Trophoblast cell (in vitro differentiated cells and primary cell): ENCODE data around the gene RNF103.

Experiments used
- DNase-seq, 2 donors: peaks; one replicate each; pipeline ENCODE4 v3.0.0-alpha.2; 2016
- H2AFZ ChIP-seq: 2 replicates; pipeline ENCODE4 v1.6.1; 2013; ENCODE audit warnings: low read length, moderate library complexity, mild to moderate bottlenecking; ENCODE audit not compliant: insufficient read depth, poor library complexity
- H2AK5ac ChIP-seq: 2 replicates; pipeline ENCODE4 v1.6.1; 2013; ENCODE audit warnings: mild to moderate bottlenecking, low read length
- H2BK120ac ChIP-seq: 2 replicates; pipeline ENCODE4 v1.6.1; 2013; ENCODE audit warnings: low read length, mild to moderate bottlenecking, moderate library complexity; ENCODE audit not compliant: insufficient read depth, poor library complexity
- H2BK12ac ChIP-seq: 2 replicates; pipeline ENCODE4 v1.6.1; 2013; ENCODE audit warnings: mild to moderate bottlenecking, low read length, moderate library complexity
- H2BK5ac ChIP-seq: 2 replicates; pipeline ENCODE4 v1.6.1; 2013; ENCODE audit warnings: low read length, low read depth, moderate library complexity, mild to moderate bottlenecking; ENCODE audit not compliant: poor library complexity
- H3K14ac ChIP-seq: 2 replicates; pipeline ENCODE4 v1.6.1; 2013; ENCODE audit warnings: mild to moderate bottlenecking, low read length
- H3K18ac ChIP-seq: 2 replicates; pipeline ENCODE4 v1.6.1; 2013; ENCODE audit warnings: mild to moderate bottlenecking, low read length
- H3K23ac ChIP-seq: 2 replicates; pipeline ENCODE4 v1.6.1; 2013; ENCODE audit warnings: low read length
- H3K27ac ChIP-seq: 2 replicates; pipeline ENCODE4 v1.5.1; 2013; ENCODE audit warnings: low read depth, mild to moderate bottlenecking, inconsistent platforms, low read length, moderate library complexity
- H3K27me3 ChIP-seq: 2 replicates; pipeline ENCODE4 v1.6.1; 2013; ENCODE audit warnings: inconsistent platforms, mild to moderate bottlenecking, low read length, moderate library complexity; ENCODE audit not compliant: insufficient read depth
- H3K36me3 ChIP-seq, 2 experiments: 1 replicate in 1 of 2; 2 replicates in 1 of 2; pipeline ENCODE4 v1.6.1; 2013; ENCODE audit warnings: low read length in 2 of 2, mild to moderate bottlenecking in 2 of 2, moderate library complexity in 1 of 2; ENCODE audit not compliant: insufficient read depth in 2 of 2, control insufficient read depth in 1 of 2
- H3K4ac ChIP-seq: 2 replicates; pipeline ENCODE4 v1.6.1; 2013; ENCODE audit warnings: low read depth, mild to moderate bottlenecking, low read length, moderate library complexity
- H3K4me1 ChIP-seq, 2 experiments: 1 replicate in 1 of 2; 2 replicates in 1 of 2; pipeline ENCODE4 v1.6.1; 2013; ENCODE audit warnings: low read length in 2 of 2, mild to moderate bottlenecking in 2 of 2, moderate library complexity in 1 of 2; ENCODE audit not compliant: insufficient read depth in 2 of 2, control insufficient read depth in 1 of 2
- H3K4me2 ChIP-seq: 2 replicates; pipeline ENCODE4 v1.6.1; 2013; ENCODE audit warnings: inconsistent platforms, mild to moderate bottlenecking, low read length, moderate library complexity
- H3K4me3 ChIP-seq: 2 replicates; pipeline ENCODE4 v1.5.1; 2013; ENCODE audit warnings: mild to moderate bottlenecking, low read depth, low read length, inconsistent platforms
- H3K79me1 ChIP-seq: one replicate; pipeline ENCODE4 v1.6.1; 2013; ENCODE audit warnings: low read length
- H3K79me2 ChIP-seq: 2 replicates; pipeline ENCODE4 v1.6.1; 2013; ENCODE audit warnings: low read length, mild to moderate bottlenecking; ENCODE audit not compliant: control insufficient read depth, insufficient read depth, poor library complexity
- H3K9ac ChIP-seq: 2 replicates; pipeline ENCODE4 v1.6.1; 2013; ENCODE audit warnings: mild to moderate bottlenecking, low read length
- H3K9me3 ChIP-seq: 2 replicates; pipeline ENCODE4 v1.6.1; 2013; ENCODE audit warnings: low read depth, mild to moderate bottlenecking, control low read depth, inconsistent platforms, low read length; ENCODE audit not compliant: insufficient read depth
- H4K12ac ChIP-seq: 2 replicates; pipeline ENCODE4 v1.6.1; 2013; ENCODE audit warnings: low read depth, mild to moderate bottlenecking, low read length, moderate library complexity
- H4K8ac ChIP-seq: 2 replicates; pipeline ENCODE4 v1.6.1; 2013; ENCODE audit warnings: low read depth, mild to moderate bottlenecking, low read length, moderate library complexity
- H4K91ac ChIP-seq: one replicate; pipeline ENCODE4 v1.6.1; 2013; ENCODE audit warnings: low read depth, mild to moderate bottlenecking, low read length, moderate library complexity
- WGBS: extraction: QIAGEN DNeasy Blood & Tissue Kit; methylation state at CpG from one replicate; pipeline ENCODE4 v1.1.7; 2013; ENCODE audit warnings: missing lambda C conversion rate; ENCODE audit not compliant: insufficient read length, insufficient coverage; ENCODE audit errors: extremely low coverage; 5-methylcytosine and 5-hydroxymethylcytosine counted together

RNF103 gene

GRCh38 chr2:86615596-86615995 lies 8.1 kb downstream of the RNF103 start:
- Histone ChIP-seq H4K12ac (no peak overlapping the region), H3K79me1 (no peaks in the 10 kb centered on the region), H3K14ac (no peak overlapping the region), H3K18ac (no peak overlapping the region), H3K9ac (no peak overlapping the region), H3K36me3 (peaks cover 5 to 9% of the 10 kb centered on the region in 2 experiments), H3K79me2 (no peaks in the 10 kb centered on the region), H2AFZ (no peak overlapping the region), H3K23ac (no peak overlapping the region), H2AK5ac (no peak overlapping the region), H3K27ac (no peak overlapping the region), H3K27me3 (no peaks in the 10 kb centered on the region), H2BK5ac (no peak overlapping the region), H3K4me2 (no peak overlapping the region), H2BK120ac (no peak overlapping the region), H4K8ac (no peak overlapping the region), H3K4ac (no peak overlapping the region), H4K91ac (no peak overlapping the region), H3K4me3 (no peak overlapping the region), H2BK12ac (no peak overlapping the region), H3K4me1 (no peaks in the 10 kb centered on the region), H3K9me3 (no peaks in the 10 kb centered on the region)
- no peak for DNase-seq

- no peak overlapping the region for H3K4ac ChIP-seq
- no peaks in the 10 kb centered on the region for H3K79me1 ChIP-seq
- no peak overlapping the region for H3K4me3 ChIP-seq
- peaks cover 12 to 19% of the 10 kb centered on the region in 2 experiments for H3K36me3 ChIP-seq
- no peak overlapping the region for H4K12ac ChIP-seq
- H3K23ac ChIP-seq: no peak overlapping the region
- H2AK5ac ChIP-seq: no peak overlapping the region
- no peak overlapping the region for H2AFZ ChIP-seq
- H3K4me2 ChIP-seq: no peak overlapping the region
- no peaks in the 10 kb centered on the region for H3K4me1 ChIP-seq
- no peak overlapping the region for H3K27ac ChIP-seq
- H4K91ac ChIP-seq: no peak overlapping the region
- H3K9me3 ChIP-seq: no peaks in the 10 kb centered on the region
- no peak overlapping the region for H2BK5ac ChIP-seq
- WGBS: no CpG with 5 or more reads among the region's 4 CpGs
- H3K14ac ChIP-seq: no peak overlapping the region
- no peak overlapping the region for H3K9ac ChIP-seq
- no peak overlapping the region for H2BK120ac ChIP-seq
- no peak for DNase-seq
- no peak overlapping the region for H2BK12ac ChIP-seq
- no peak overlapping the region for H3K18ac ChIP-seq
- H3K79me2 ChIP-seq: no peaks in the 10 kb centered on the region
- no peaks in the 10 kb centered on the region for H3K27me3 ChIP-seq
- no peak overlapping the region for H4K8ac ChIP-seq
Observed at GRCh38 chr2:86613515-86613914, 10.2 kb downstream of the RNF103 start.

GRCh38 chr2:86610871-86611270 lies 12.8 kb downstream of the RNF103 start:
- Histone ChIP-seq H3K4ac (no peak overlapping the region), H3K4me1 (no peaks in the 10 kb centered on the region), H4K12ac (no peak overlapping the region), H3K14ac (no peak overlapping the region), H2AFZ (no peak overlapping the region), H2BK12ac (no peak overlapping the region), H3K79me1 (no peaks in the 10 kb centered on the region), H3K4me3 (no peak overlapping the region), H3K23ac (no peak overlapping the region), H2BK120ac (no peak overlapping the region), H3K18ac (no peak overlapping the region), H4K91ac (no peak overlapping the region), H3K79me2 (no peaks in the 10 kb centered on the region), H3K9me3 (no peaks in the 10 kb centered on the region), H3K27me3 (no peaks in the 10 kb centered on the region), H3K4me2 (no peak overlapping the region), H2BK5ac (no peak overlapping the region), H3K36me3 (peaks cover 12 to 19% of the 10 kb centered on the region in 2 experiments), H2AK5ac (no peak overlapping the region), H3K9ac (no peak overlapping the region), H3K27ac (no peak overlapping the region), H4K8ac (no peak overlapping the region)
- no CpG with 5 or more reads among the region's 1 CpG for WGBS
- no peak for DNase-seq

- H3K14ac ChIP-seq: no peak overlapping the region
- H3K4ac ChIP-seq: no peak overlapping the region
- no peaks in the 10 kb centered on the region for H3K4me1 ChIP-seq
- no peak overlapping the region for H2AFZ ChIP-seq
- no peak overlapping the region for H4K91ac ChIP-seq
- H3K23ac ChIP-seq: no peak overlapping the region
- no peak overlapping the region for H3K27ac ChIP-seq
- no peaks in the 10 kb centered on the region for H3K9me3 ChIP-seq
- no peaks in the 10 kb centered on the region for H3K27me3 ChIP-seq
- no peak overlapping the region for H2BK12ac ChIP-seq
- no peak for DNase-seq
- no peak overlapping the region for H4K8ac ChIP-seq
- H2BK5ac ChIP-seq: no peak overlapping the region
- H2AK5ac ChIP-seq: no peak overlapping the region
- H3K4me2 ChIP-seq: no peak overlapping the region
- H3K79me1 ChIP-seq: no peaks in the 10 kb centered on the region
- no peaks in the 10 kb centered on the region for H3K79me2 ChIP-seq
- H2BK120ac ChIP-seq: no peak overlapping the region
- H3K9ac ChIP-seq: no peak overlapping the region
- H3K4me3 ChIP-seq: no peak overlapping the region
- H3K36me3 ChIP-seq: peaks cover 12 to 19% of the 10 kb centered on the region in 2 experiments
- WGBS: no CpG with 5 or more reads among the region's 2 CpGs
- H3K18ac ChIP-seq: no peak overlapping the region
- H4K12ac ChIP-seq: peak overlapping the region; percentile 32
Observed at GRCh38 chr2:86608832-86609410, 14.7 kb downstream of the RNF103 start.
